HG02798 (cell line): ENCODE data around the gene TERC.
"Not testable (repeated sequence)": the region's sequence is repeated elsewhere in the genome, so short reads cannot be mapped to it uniquely, and the experiment has no call there.

Experiments
- ATAC-seq: cut with Tn5 transposase; IDR thresholded peaks from one replicate; pipeline ENCODE4 v1.9.1; 2021; ENCODE audit warnings: mild to moderate bottlenecking; ENCODE audit not compliant: unreplicated experiment, poor library complexity

TERC gene

GRCh38 chr3:169772305-169772896 is 7.5 kb upstream of the TERC start:
- ATAC-seq = peak; percentile 24

- peak; percentile 21 for ATAC-seq
Observed at GRCh38 chr3:169771497-169772304, 6.8 kb upstream of the TERC start.

GRCh38 chr3:169769287-169770181 is 4.7 kb upstream of the TERC start, which contains the start of gene ACTRT3:
ACTRT3 (minus strand) TSS chr3:169769561; CDS start chr3:169769520, 41 bp downstream.
- ATAC-seq = peak; percentile 29

- peak; percentile 44 for ATAC-seq
Observed at GRCh38 chr3:169764312-169764881, 463 bp downstream of the TERC start.

- no peak for ATAC-seq
Observed at GRCh38 chr3:169760479-169760878, 4.4 kb downstream of the TERC start.

- ATAC-seq = no peak
Observed at GRCh38 chr3:169759256-169759655, 5.6 kb downstream of the TERC start.

- no peak for ATAC-seq
Observed at GRCh38 chr3:169758359-169758994, 6.4 kb downstream of the TERC start.

GRCh38 chr3:169755488-169755887 is 9.4 kb downstream of the TERC start:
- ATAC-seq = no peak

GRCh38 chr3:169754711-169755110 is 10.1 kb downstream of the TERC start:
- no peak for ATAC-seq

GRCh38 chr3:169751875-169752274 is 13.0 kb downstream of the TERC start:
- no peak for ATAC-seq

GRCh38 chr3:169750665-169751064 is 14.2 kb downstream of the TERC start:
- no peak for ATAC-seq

- no peak for ATAC-seq
Observed at GRCh38 chr3:169748670-169749069, 16.2 kb downstream of the TERC start.

- ATAC-seq = no peak
Observed at GRCh38 chr3:169746924-169747323, 17.9 kb downstream of the TERC start.

GRCh38 chr3:169744366-169745054 is 20.4 kb downstream of the TERC start:
- ATAC-seq = no peak

GRCh38 chr3:169739067-169739466 is 25.8 kb downstream of the TERC start:
- ATAC-seq = no peak

- ATAC-seq = not testable (repeated sequence)
Observed at GRCh38 chr3:169731857-169732256, 33.0 kb downstream of the TERC start.

GRCh38 chr3:169722724-169723123 is 42.1 kb downstream of the TERC start:
- ATAC-seq = no peak

- ATAC-seq = not testable (repeated sequence)
Observed at GRCh38 chr3:169718415-169718814, 46.4 kb downstream of the TERC start.
